Measurements from ENCODE around the gene ARAP3. TPM values are rescaled to one million over a fixed set of nuclear protein-coding genes. Genes with fewer than 3 reads are reported as not detected.

ARAP3 gene
- total and polyA plus RNA-seq, 9 of the 15 experiments (the other 6 are each of a cell fraction or from before 2014, with no cell fraction given): 0.83 to 25.7 (median 6.4) TPM

GRCh38 chr5:141664733-141665461 is 17.1 kb downstream of the ARAP3 start:
- H3K27me3 ChIP-seq (ENCODE audit: control insufficient read depth in 2 of 2, insufficient read depth in 2 of 2, low read length in 2 of 2): no peaks in the 10 kb centered on the region
- POLR2A ChIA-PET: interaction anchor here (0.6 to 1.3 kb wide), 4 partner anchors 8 to 1232 kb away, joined by 3 to 5 read pairs (median 4); no protein-coding TSS in a partner anchor
- H3K9me1 ChIP-seq (ENCODE audit: control insufficient read depth, insufficient read depth, low read length): no peaks in the 10 kb centered on the region
- H3K4me1 ChIP-seq (replicated peaks in 1 of 2; ENCODE audit: control insufficient read depth in 2 of 2, insufficient read depth in 2 of 2, low read length in 2 of 2): peaks cover 5 to 6% of the 10 kb centered on the region in 2 experiments; a peak in 4 of 5 replicates
- BruUV-seq (replicated peaks): no TSS peak
- DNase-seq (ENCODE audit: extremely low read depth in 1 of 4, low spot score in 3 of 4) (peak; percentile 76 to 86 (median 78)), ATAC-seq (peak; percentile 97), FAIRE-seq (peak; percentile 95)
- intact Hi-C loops (cut with micrococcal nuclease) (loop anchor here (1.0 to 10.0 kb wide), 5 partner anchors 27 to 480 kb away; partner anchors contain the start of gene RNF14), in situ Hi-C loops (cut with MboI) (no loop called here)
- H3K9me3 ChIP-seq (replicated peaks; ENCODE audit: control insufficient read depth, insufficient read depth, low read depth, low read length): no peaks in the 10 kb centered on the region
- CTCF ChIA-PET (ENCODE audit: low intra/inter-chr PET ratio): interaction anchor here (0.6 to 1.8 kb wide), 9 partner anchors 150 to 923 kb away, joined by 3 to 12 read pairs (median 3); partner anchors contain the start of gene PCDH1
- 0 out of 3 replicates have a peak, but pooled peaks cover 3% of the 10 kb centered on the region for H3K36me3 ChIP-seq (ENCODE audit: control insufficient read depth, insufficient read depth, low read length)
- WGBS (ENCODE audit: insufficient coverage, low coverage, missing lambda C conversion rate): 33% methylated on average over 9 of the region's 13 CpGs
- H3K79me2 ChIP-seq (ENCODE audit: control insufficient read depth, insufficient read depth, low read length): no peaks in the 10 kb centered on the region
- H4K20me1 ChIP-seq (replicated peaks; ENCODE audit: control insufficient read depth, insufficient read depth, low read length): no peaks in the 10 kb centered on the region
- H3K27ac ChIP-seq (ENCODE audit: extremely low read depth, low read depth, low read length): no peak overlapping the region
- H3K4me3 ChIP-seq: no peak overlapping the region
- H3K4me2 ChIP-seq (ENCODE audit: insufficient read depth, low read length): no peak overlapping the region; the same call in 1 of the 2 replicates
- H2AFZ ChIP-seq (ENCODE audit: low read depth, low read length): 0 out of 2 replicates have a peak overlapping the region, but pooled peaks have one; percentile 64
- no peak overlapping the region for H3K9ac ChIP-seq (ENCODE audit: insufficient read depth in 1 of 2, low read depth in 2 of 2, low read length in 2 of 2)
- 0 out of 2 replicates have a peak, but pooled peaks have one; percentile 13 for TF ChIP-seq EP300 (IDR thresholded peaks at IDR 0.05; ENCODE audit: low read length)
- TF ChIP-seq CREB5 (CRISPR knock-in tag; IDR thresholded peaks at IDR 0.05): no peak
- peak; percentile 90 to 93 (median 91) for TF ChIP-seq CTCF (IDR thresholded peaks at IDR 0.05 in 2 of 3, conservative IDR thresholded peaks at IDR 0.05 in 1 of 3; ENCODE audit: insufficient read depth in 2 of 3, low read depth in 1 of 3, low read length in 3 of 3)
- TF ChIP-seq KLF16 (IDR thresholded peaks at IDR 0.05): peak; percentile 14; the same call in 1 of the 2 replicates
- no peak for TF ChIP-seq NR2C1 (IDR thresholded peaks at IDR 0.05)
- no peak for TF ChIP-seq NR2C1 (tag; IDR thresholded peaks at IDR 0.05)
- TF ChIP-seq THAP12 (CRISPR knock-in tag; IDR thresholded peaks at IDR 0.05): no peak
- TF ChIP-seq TBP (optimal IDR thresholded peaks at IDR 0.05; ENCODE audit: low read depth, low read length): peak; percentile 27
- 0 out of 2 replicates have a peak, but pooled peaks have one; percentile 50 for TF ChIP-seq JUND (IDR thresholded peaks at IDR 0.05; ENCODE audit: borderline replicate concordance, low read depth, low read length)
- TF ChIP-seq JUND (tag; IDR thresholded peaks at IDR 0.05; ENCODE audit: borderline replicate concordance, low read depth, low read length): no peak; the same call in 2 of the 3 replicates
- TF ChIP-seq ESRRA (IDR thresholded peaks at IDR 0.05; ENCODE audit: borderline replicate concordance, low read depth): peak; percentile 67; the same call in 1 of the 2 replicates
- TF ChIP-seq BHLHE40 (IDR thresholded peaks at IDR 0.05; ENCODE audit: low read length): no peak
- TF ChIP-seq ZNF449 (CRISPR knock-in tag; IDR thresholded peaks at IDR 0.05): no peak
- peak; percentile 71; the same call in 1 of the 2 replicates for TF ChIP-seq LCOR (CRISPR knock-in tag; IDR thresholded peaks at IDR 0.05)

All from K562 (cell line).